Uterus (tissue), 4 donors: Measurements from ENCODE around the gene CRABP1. TPM values are rescaled to one million over a fixed set of nuclear protein-coding genes. Genes with fewer than 3 reads are reported as not detected.

Source experiments
- DNase-seq, 2 donors: peaks; one replicate each; pipeline ENCODE4 v3.0.0-alpha.2; 2019 to 2020
- H3K27ac ChIP-seq, 2 donors: fragments of 200-600 bp; sonication (generic); 1 replicate in 1 of 2; 2 replicates in 1 of 2; pipeline ENCODE4 v1.5.1; 2016 to 2018
- H3K27me3 ChIP-seq, 2 donors: fragments of 200-600 bp; sonication (generic); one replicate each; pipeline ENCODE4 v1.5.1; 2018 to 2019; ENCODE audit warnings: control low read depth in 1 of 2
- H3K36me3 ChIP-seq, 2 donors: fragments of 200-600 bp; sonication (generic); one replicate each; pipeline ENCODE4 v1.5.1; 2019; ENCODE audit warnings: control low read depth in 1 of 2
- H3K4me1 ChIP-seq, 2 donors: fragments of 200-600 bp; sonication (generic); one replicate each; pipeline ENCODE4 v1.5.1; 2018 to 2019; ENCODE audit warnings: control low read depth in 1 of 2
- H3K4me3 ChIP-seq, 2 donors: fragments of 200-600 bp; sonication (generic); 1 replicate in 1 of 2; 2 replicates in 1 of 2; pipeline ENCODE4 v1.5.1; 2018 to 2019; ENCODE audit warnings: mild to moderate bottlenecking in 1 of 2
- H3K9me3 ChIP-seq, 2 donors: fragments of 200-600 bp; sonication (generic); one replicate each; pipeline ENCODE4 v1.5.1; 2019; ENCODE audit warnings: control low read depth in 1 of 2
- POLR2A ChIP-seq, 2 donors: fragments of 450-650 bp; IDR thresholded peaks; one replicate each; pipeline ENCODE4 v1.6.1; 2016; ENCODE audit warnings: antibody characterized with exemption in 2 of 2, mild to moderate bottlenecking in 1 of 2, moderate library complexity in 1 of 2
- intact Hi-C: fragments of 100-400 bp; cut with DNase I; formaldehyde crosslinking; loops from one replicate; pipeline ENCODE4 v1.15.1; 2023; ENCODE audit warnings: low total_unique reads
- total RNA-seq, 4 donors: library from RNA; depleted of rRNA in 3 of 4; stranded (reverse); fragments of >200 nt in 3 of 4; gene quantifications; one replicate each; pipeline versions ENCODE4 v1.1.0 to v1.2.4, GENCODE V29; 2014 to 2023
- TF ChIP-seq, protein P1 (sequence below), 4 experiments: fragments of 200-600 bp in 2 of 4; fragments of 450-650 bp in 2 of 4; sonication (generic) in 2 of 4; IDR thresholded peaks; one replicate each; pipeline ENCODE4 v1.5.1; 2016 to 2019; ENCODE audit warnings: antibody characterized with exemption in 4 of 4, mild to moderate bottlenecking in 2 of 4, moderate library complexity in 1 of 4
- donor health status: DM: yes; HTN: yes; CAD: no.

CRABP1 gene
- total RNA-seq, 4 donors from 2014 or later = 3.4 TPM; not detected in 3

DNA sequence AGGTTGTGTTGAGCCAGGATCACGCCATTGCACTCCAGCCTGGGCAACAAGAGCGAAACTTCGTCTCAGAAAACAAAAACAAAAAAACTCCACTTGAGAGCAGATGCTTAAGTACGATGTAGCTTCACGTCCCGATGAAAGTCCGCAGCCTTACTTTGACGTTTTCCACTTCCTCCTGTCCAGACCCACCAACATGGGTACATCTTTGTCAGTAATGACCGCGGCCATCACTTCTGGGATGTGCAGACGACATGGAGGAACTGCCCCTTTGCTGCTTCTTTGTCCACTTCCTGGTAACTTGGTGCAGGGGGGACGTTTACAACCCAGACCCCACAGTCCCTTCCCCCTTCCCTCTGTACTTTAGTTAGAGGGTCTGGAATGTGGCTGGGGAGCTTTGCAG, 48.7 kb downstream of the CRABP1 start:
- TF ChIP-seq POLR2A (IDR thresholded peaks at IDR 0.05) = no peak
- TF ChIP-seq, protein P1, sequence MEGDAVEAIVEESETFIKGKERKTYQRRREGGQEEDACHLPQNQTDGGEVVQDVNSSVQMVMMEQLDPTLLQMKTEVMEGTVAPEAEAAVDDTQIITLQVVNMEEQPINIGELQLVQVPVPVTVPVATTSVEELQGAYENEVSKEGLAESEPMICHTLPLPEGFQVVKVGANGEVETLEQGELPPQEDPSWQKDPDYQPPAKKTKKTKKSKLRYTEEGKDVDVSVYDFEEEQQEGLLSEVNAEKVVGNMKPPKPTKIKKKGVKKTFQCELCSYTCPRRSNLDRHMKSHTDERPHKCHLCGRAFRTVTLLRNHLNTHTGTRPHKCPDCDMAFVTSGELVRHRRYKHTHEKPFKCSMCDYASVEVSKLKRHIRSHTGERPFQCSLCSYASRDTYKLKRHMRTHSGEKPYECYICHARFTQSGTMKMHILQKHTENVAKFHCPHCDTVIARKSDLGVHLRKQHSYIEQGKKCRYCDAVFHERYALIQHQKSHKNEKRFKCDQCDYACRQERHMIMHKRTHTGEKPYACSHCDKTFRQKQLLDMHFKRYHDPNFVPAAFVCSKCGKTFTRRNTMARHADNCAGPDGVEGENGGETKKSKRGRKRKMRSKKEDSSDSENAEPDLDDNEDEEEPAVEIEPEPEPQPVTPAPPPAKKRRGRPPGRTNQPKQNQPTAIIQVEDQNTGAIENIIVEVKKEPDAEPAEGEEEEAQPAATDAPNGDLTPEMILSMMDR (IDR thresholded peaks at IDR 0.05) = no peak
- DNase-seq = no peak
- intact Hi-C loops = no loop called here
- Histone ChIP-seq H3K9me3 (no peaks in the 10 kb centered on the region), H3K4me3 (no peak overlapping the region), H3K27ac (no peak overlapping the region), H3K36me3 (no peaks in the 10 kb centered on the region), H3K4me1 (no peaks in the 10 kb centered on the region), H3K27me3 (no peaks in the 10 kb centered on the region)

DNA sequence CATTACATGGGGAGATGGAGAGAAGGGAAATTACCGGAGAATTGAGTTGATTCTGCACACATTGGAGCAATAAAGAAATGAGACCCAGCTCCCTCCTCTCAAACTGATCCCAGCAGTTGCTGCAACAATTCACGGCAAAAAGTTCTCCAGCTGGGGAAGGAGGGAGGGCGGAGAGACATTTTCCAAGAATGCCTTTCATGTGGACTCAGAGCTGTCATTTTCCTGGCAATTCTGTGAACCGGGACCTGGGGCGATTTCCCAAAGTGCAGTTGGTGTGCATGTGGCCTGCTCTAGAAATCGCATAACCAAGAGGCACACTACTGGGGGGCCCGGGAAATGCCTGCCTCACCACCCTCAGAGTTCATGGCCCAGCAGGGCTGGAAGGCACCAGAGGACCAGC, 49.2 kb downstream of the CRABP1 start:
- Histone ChIP-seq H3K4me1 (no peaks in the 10 kb centered on the region), H3K9me3 (no peaks in the 10 kb centered on the region), H3K36me3 (no peaks in the 10 kb centered on the region), H3K27me3 (no peaks in the 10 kb centered on the region), H3K4me3 (no peak overlapping the region), H3K27ac (no peak overlapping the region)
- intact Hi-C loops = no loop called here
- DNase-seq = no peak
- TF ChIP-seq, protein P1 (IDR thresholded peaks at IDR 0.05) = no peak
- no peak for TF ChIP-seq POLR2A (IDR thresholded peaks at IDR 0.05)

DNA sequence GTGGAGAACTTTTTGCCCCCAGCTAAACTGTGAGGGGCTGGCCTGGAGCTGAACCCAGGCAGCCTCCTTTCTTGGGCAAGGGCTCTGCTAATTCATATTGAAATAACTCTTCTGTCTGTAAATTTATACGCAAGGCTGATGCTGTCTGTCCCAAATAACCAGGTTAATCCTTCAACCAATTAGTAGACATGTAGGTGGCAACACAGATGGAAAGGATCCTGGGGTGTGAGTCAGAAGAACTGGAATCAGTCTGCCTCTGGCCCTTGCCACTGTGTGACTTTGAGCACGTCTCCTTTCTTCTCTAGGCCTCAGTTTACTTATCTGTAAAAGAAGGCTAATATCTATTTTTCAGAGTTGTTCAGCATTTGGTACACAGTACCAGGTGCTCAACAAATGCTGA, 49.6 kb downstream of the CRABP1 start:
- Histone ChIP-seq H3K4me3 (no peak overlapping the region), H3K4me1 (no peaks in the 10 kb centered on the region), H3K9me3 (no peaks in the 10 kb centered on the region), H3K27me3 (no peaks in the 10 kb centered on the region), H3K27ac (no peak overlapping the region), H3K36me3 (no peaks in the 10 kb centered on the region)
- TF ChIP-seq, protein P1 (IDR thresholded peaks at IDR 0.05) = no peak
- TF ChIP-seq POLR2A (IDR thresholded peaks at IDR 0.05) = no peak
- DNase-seq = no peak
- intact Hi-C loops = no loop called here

DNA sequence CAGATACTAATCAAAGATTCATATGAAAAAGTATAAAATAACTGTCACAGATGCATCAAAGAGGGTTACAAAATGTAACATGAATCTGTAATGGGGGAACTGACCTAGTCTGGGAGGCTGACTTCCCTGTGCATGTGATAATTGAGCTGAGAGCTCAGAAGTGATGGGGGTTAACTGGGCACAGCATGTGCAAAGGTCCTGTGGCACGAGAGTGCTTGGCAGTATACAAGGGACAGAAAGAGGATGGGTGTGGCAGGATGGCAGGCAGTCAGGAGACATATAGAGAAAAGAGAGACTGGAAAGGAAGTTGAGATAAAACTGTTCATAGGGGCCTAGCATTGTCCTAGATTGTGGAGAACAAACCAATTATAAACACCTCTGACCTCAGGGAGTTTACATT, 50.1 kb downstream of the CRABP1 start:
- Histone ChIP-seq H3K27ac (no peak overlapping the region), H3K36me3 (no peaks in the 10 kb centered on the region), H3K9me3 (no peaks in the 10 kb centered on the region), H3K4me3 (no peak overlapping the region), H3K27me3 (no peaks in the 10 kb centered on the region), H3K4me1 (no peaks in the 10 kb centered on the region)
- no peak for TF ChIP-seq POLR2A (IDR thresholded peaks at IDR 0.05)
- TF ChIP-seq, protein P1 (IDR thresholded peaks at IDR 0.05) = no peak
- intact Hi-C loops = no loop called here
- no peak for DNase-seq

DNA sequence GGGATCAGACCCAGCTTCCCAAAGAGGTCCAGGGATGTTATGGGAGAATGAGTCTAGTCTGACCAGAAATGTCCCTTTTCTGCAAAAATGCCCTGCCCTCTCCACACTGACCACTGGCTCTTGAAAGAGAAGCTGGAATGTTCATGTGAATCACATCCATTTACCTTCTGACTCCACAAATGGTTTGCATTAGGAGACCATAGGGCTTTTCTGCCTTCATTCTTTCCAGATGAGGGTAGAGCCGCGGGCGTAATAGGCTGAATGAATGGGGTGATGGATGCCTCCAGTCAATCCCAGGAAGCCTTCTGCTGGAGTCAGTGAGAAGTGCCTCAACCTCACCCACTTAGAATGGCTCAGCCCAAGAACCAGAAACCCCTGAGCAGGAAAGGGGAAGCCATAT, 50.7 kb downstream of the CRABP1 start:
- H3K27me3 ChIP-seq = no peaks in the 10 kb centered on the region
- no peaks in the 10 kb centered on the region for H3K9me3 ChIP-seq
- no peak overlapping the region for H3K4me3 ChIP-seq
- no peaks in the 10 kb centered on the region for H3K36me3 ChIP-seq
- TF ChIP-seq POLR2A (IDR thresholded peaks at IDR 0.05) = no peak
- TF ChIP-seq, protein P1 (IDR thresholded peaks at IDR 0.05) = no peak
- no peak overlapping the region for H3K27ac ChIP-seq
- DNase-seq = no peak
- H3K4me1 ChIP-seq = no peaks in the 10 kb centered on the region
- intact Hi-C loops = no loop called here
